SK-N-SH (cell line): Measurements from ENCODE around the gene TKTL1. TPM values are rescaled to one million over a fixed set of nuclear protein-coding genes. Genes with fewer than 3 reads are reported as not detected.

ENCODE experiments used
- CTCF ChIA-PET: fragments of 300-600, 350-600 bp; formaldehyde crosslinking; extraction: SDS; loops from one replicate; lab custom pipeline; 2021; lab: Yijun Ruan, JAX
- POLR2A ChIA-PET: fragments of 350-600 bp; sonication (Branson Sonifier 250); formaldehyde crosslinking; extraction: SDS; loops from one replicate; lab custom pipeline; 2020; ENCODE audit warnings: antibody characterized with exemption, inconsistent platforms; lab: Yijun Ruan, JAX
- DNase-seq: peaks from one replicate; pipeline ENCODE4 v3.0.0; 2012
- H2AFZ ChIP-seq: fragments of 200-600 bp; sonication (generic); 2 replicates; pipeline ENCODE4 v1.8.1; 2016; ENCODE audit warnings: antibody characterized with exemption, mild to moderate bottlenecking, low read depth
- H3F3A ChIP-seq: fragments of 200-600 bp; sonication (generic); replicated peaks from 2 replicates; pipeline ENCODE3; 2016; ENCODE audit warnings: antibody characterized with exemption, mild to moderate bottlenecking; ENCODE audit not compliant: insufficient read depth
- H3K27ac ChIP-seq, 2 experiments: fragments of 200-500 bp in 1 of 2; fragments of 200-600 bp in 1 of 2; sonication (Bioruptor generic) in 1 of 2; sonication (generic), shearing (Covaris generic) in 1 of 2; 2 replicates each; pipeline versions ENCODE4 v1.5.1 to v1.6.1; 2014 to 2016; ENCODE audit warnings: low read depth in 2 of 2, inconsistent platforms in 1 of 2, low read length in 1 of 2, mild to moderate bottlenecking in 1 of 2, mixed read lengths in 1 of 2
- H3K27me3 ChIP-seq: fragments of 200-600 bp; sonication (generic), shearing (Covaris generic); 2 replicates; pipeline ENCODE4 v1.6.1; 2016; ENCODE audit warnings: mixed run types; ENCODE audit not compliant: insufficient read depth
- H3K36me3 ChIP-seq, 2 experiments: fragments of 200-500 bp in 1 of 2; fragments of 200-600 bp in 1 of 2; sonication (Bioruptor generic) in 1 of 2; sonication (generic) in 1 of 2; replicated peaks in 1 of 2; 2 replicates each; pipeline versions ENCODE3 to v1.5.1; 2014 to 2016; ENCODE audit warnings: low read length in 1 of 2, mild to moderate bottlenecking in 1 of 2; ENCODE audit not compliant: insufficient read depth in 2 of 2, control insufficient read depth in 1 of 2
- H3K4me1 ChIP-seq, 2 experiments: fragments of 200-500 bp in 1 of 2; fragments of 200-600 bp in 1 of 2; sonication (Bioruptor generic) in 1 of 2; sonication (generic), shearing (Covaris generic) in 1 of 2; 2 replicates each; pipeline versions ENCODE4 v1.5.1 to v1.6.1; 2014 to 2016; ENCODE audit warnings: low read depth in 1 of 2, low read length in 1 of 2, mixed run types in 1 of 2; ENCODE audit not compliant: insufficient read depth in 2 of 2, control insufficient read depth in 1 of 2
- H3K4me2 ChIP-seq: fragments of 200-600 bp; sonication (generic), shearing (Covaris generic); 2 replicates; pipeline ENCODE4 v1.6.1; 2017; ENCODE audit warnings: mixed run types
- H3K4me3 ChIP-seq, 2 experiments: fragments of 200-500 bp in 1 of 2; fragments of 200-600 bp in 1 of 2; sonication (Bioruptor generic) in 1 of 2; sonication (generic), shearing (Covaris generic) in 1 of 2; 2 replicates each; pipeline versions ENCODE4 v1.5.1 to v1.8.1; 2014 to 2016; ENCODE audit warnings: low read depth in 2 of 2, inconsistent platforms in 1 of 2, low read length in 1 of 2, mild to moderate bottlenecking in 1 of 2, mixed read lengths in 1 of 2, moderate library complexity in 1 of 2
- H3K79me2 ChIP-seq: fragments of 200-600 bp; sonication (generic); 2 replicates; pipeline ENCODE4 v1.8.1; 2017; ENCODE audit warnings: mild to moderate bottlenecking; ENCODE audit not compliant: insufficient read depth
- H3K9ac ChIP-seq: fragments of 200-600 bp; sonication (generic); 2 replicates; pipeline ENCODE4 v1.6.1; 2017; ENCODE audit warnings: mixed run types
- H3K9me2 ChIP-seq: fragments of 200-600 bp; sonication (generic); 2 replicates; pipeline ENCODE4 v1.6.1; 2017; ENCODE audit warnings: mixed run types
- H3K9me3 ChIP-seq: fragments of 200-600 bp; sonication (generic); 2 replicates; pipeline ENCODE4 v1.6.1; 2017; ENCODE audit warnings: mixed run types, mild to moderate bottlenecking, moderate library complexity
- H4K20me1 ChIP-seq: fragments of 200-600 bp; sonication (generic); 2 replicates; pipeline ENCODE4 v1.6.1; 2017; ENCODE audit warnings: mild to moderate bottlenecking, mixed run types; ENCODE audit not compliant: insufficient read depth
- EP300 ChIP-seq, 2 experiments: IDR thresholded peaks; 2 replicates each; pipeline versions ENCODE4 v1.4.0 to v1.6.1; 2012; ENCODE audit warnings: borderline replicate concordance in 1 of 2, low read depth in 1 of 2, low read length in 1 of 2
- EZH2phosphoT487 ChIP-seq: fragments of 200-600 bp; sonication (generic); IDR thresholded peaks from 2 replicates; pipeline ENCODE4 v1.6.1; 2017; ENCODE audit warnings: low read depth, mixed run types, mild to moderate bottlenecking, antibody characterized with exemption, moderate library complexity, borderline replicate concordance
- FOSL2 ChIP-seq: IDR thresholded peaks from 2 replicates; pipeline ENCODE4 v1.4.0; 2012; ENCODE audit warnings: low read depth, mild to moderate bottlenecking, moderate library complexity, borderline replicate concordance
- FOXJ3 ChIP-seq: sonication (generic); formaldehyde crosslinking; IDR thresholded peaks from 2 replicates; pipeline ENCODE4 v1.5.1; 2020; ENCODE audit warnings: mild to moderate bottlenecking, missing genetic modification reagents
- FOXM1 ChIP-seq: IDR thresholded peaks from 2 replicates; pipeline ENCODE4 v1.4.0; 2012; ENCODE audit warnings: low read depth, mild to moderate bottlenecking
- GABPA ChIP-seq: IDR thresholded peaks from 2 replicates; pipeline ENCODE4 v1.4.0; 2012; ENCODE audit warnings: low read depth, mild to moderate bottlenecking
- GATA2 ChIP-seq: sonication (generic); formaldehyde crosslinking; IDR thresholded peaks from 2 replicates; pipeline ENCODE4 v1.5.0; 2020; ENCODE audit warnings: mild to moderate bottlenecking, missing genetic modification reagents
- JUND ChIP-seq: IDR thresholded peaks from 2 replicates; pipeline ENCODE4 v1.4.0; 2012
- MEF2A ChIP-seq: IDR thresholded peaks from 2 replicates; pipeline ENCODE4 v1.4.0; 2012; ENCODE audit warnings: low read depth, borderline replicate concordance
- MXI1 ChIP-seq: IDR thresholded peaks from 2 replicates; pipeline ENCODE4 v1.6.1; 2012; ENCODE audit warnings: mild to moderate bottlenecking, low read depth, low read length, improper control_type of control experiment
- POLR2AphosphoS5 ChIP-seq: IDR thresholded peaks from 2 replicates; pipeline ENCODE4 v1.6.1; 2012; ENCODE audit warnings: low read depth, low read length
- SIN3A ChIP-seq: IDR thresholded peaks from 2 replicates; pipeline ENCODE4 v1.6.1; 2012; ENCODE audit warnings: low read depth, mild to moderate bottlenecking, low read length, moderate library complexity, borderline replicate concordance
- SMC3 ChIP-seq: IDR thresholded peaks from 2 replicates; pipeline ENCODE4 v1.6.1; 2012; ENCODE audit warnings: low read depth, low read length, improper control_type of control experiment
- TCF12 ChIP-seq: IDR thresholded peaks from 2 replicates; pipeline ENCODE4 v1.4.0; 2012
- TEAD4 ChIP-seq: IDR thresholded peaks from 2 replicates; pipeline ENCODE4 v1.4.0; 2012; ENCODE audit warnings: mild to moderate bottlenecking, borderline replicate concordance; ENCODE audit not compliant: insufficient read depth
- YY1 ChIP-seq: IDR thresholded peaks from 2 replicates; pipeline ENCODE4 v1.4.0; 2012; ENCODE audit warnings: low read depth, mild to moderate bottlenecking
- WGBS: methylation state at CpG from one replicate; pipeline ENCODE4 v1.1.6; 2017; ENCODE audit warnings: low lambda C conversion rate; 5-methylcytosine and 5-hydroxymethylcytosine counted together
- polyA plus RNA-seq, 3 experiments: library from polyadenylated mRNA; depleted of rRNA; stranded (reverse); fragments of >200 nt; gene quantifications; 2 replicates each; pipeline ENCODE4 v1.2.3, GENCODE V29; 2012
- TF ChIP-seq, protein P1 (sequence below): fragments of 200-600 bp; sonication (generic); IDR thresholded peaks from 2 replicates; pipeline ENCODE4 v1.6.1; 2017; ENCODE audit warnings: antibody characterized with exemption, mild to moderate bottlenecking, moderate library complexity
- TF ChIP-seq, protein P2 (sequence below): IDR thresholded peaks from 2 replicates; pipeline ENCODE4 v1.6.1; 2012; ENCODE audit warnings: mild to moderate bottlenecking, low read depth, low read length, moderate library complexity
- TF ChIP-seq, protein P3 (sequence below): fragments of 150-350 bp; IDR thresholded peaks from 2 replicates; pipeline ENCODE4 v1.6.1; 2017; ENCODE audit warnings: antibody characterized with exemption, low read length, low read depth, borderline replicate concordance
- TF ChIP-seq, protein P4 (sequence below): IDR thresholded peaks from 2 replicates; pipeline ENCODE4 v1.4.0; 2012; ENCODE audit warnings: low read depth

Gene TKTL1
- polyA plus RNA-seq, 1 of the 3 experiments (the other 2 are of a cell fraction): not detected

DNA sequence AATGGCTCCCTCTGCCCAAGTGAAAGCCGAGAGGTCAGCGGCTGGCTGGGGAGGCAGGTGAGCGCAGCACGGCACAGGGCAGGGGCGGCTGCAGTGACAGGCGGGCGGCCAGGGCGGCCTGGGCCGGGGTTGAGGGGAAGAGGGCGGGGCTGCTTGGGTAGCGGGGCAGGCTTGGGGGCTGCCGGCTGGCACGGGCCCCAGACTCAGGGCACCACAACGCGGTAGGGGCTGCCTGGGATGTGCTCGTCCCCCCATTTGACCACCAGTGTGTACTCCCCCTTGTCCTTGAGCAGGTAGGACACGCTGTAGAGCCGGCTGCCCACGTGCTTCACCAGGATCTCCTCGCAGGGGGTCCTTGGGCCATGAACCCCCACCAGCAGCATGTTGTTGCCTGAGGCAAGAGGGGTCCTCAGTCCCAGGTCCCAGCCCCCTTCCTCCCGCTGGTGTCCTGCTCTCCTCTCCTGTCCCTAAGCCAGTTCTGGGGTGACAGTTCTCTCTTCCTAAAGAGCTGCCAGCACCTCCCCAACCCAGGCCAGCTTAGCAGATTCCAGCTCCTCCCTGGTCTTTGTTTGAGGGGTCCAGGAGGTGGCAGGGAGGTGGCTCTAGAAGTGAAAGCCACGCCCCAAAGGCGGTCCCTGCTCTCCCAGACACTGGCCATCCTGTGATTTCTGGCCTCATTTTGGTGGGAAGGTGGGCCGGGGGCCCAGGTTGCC lies 53.2 kb downstream of the TKTL1 start:
- peaks cover 50% of the 10 kb centered on the region for H3F3A ChIP-seq

DNA sequence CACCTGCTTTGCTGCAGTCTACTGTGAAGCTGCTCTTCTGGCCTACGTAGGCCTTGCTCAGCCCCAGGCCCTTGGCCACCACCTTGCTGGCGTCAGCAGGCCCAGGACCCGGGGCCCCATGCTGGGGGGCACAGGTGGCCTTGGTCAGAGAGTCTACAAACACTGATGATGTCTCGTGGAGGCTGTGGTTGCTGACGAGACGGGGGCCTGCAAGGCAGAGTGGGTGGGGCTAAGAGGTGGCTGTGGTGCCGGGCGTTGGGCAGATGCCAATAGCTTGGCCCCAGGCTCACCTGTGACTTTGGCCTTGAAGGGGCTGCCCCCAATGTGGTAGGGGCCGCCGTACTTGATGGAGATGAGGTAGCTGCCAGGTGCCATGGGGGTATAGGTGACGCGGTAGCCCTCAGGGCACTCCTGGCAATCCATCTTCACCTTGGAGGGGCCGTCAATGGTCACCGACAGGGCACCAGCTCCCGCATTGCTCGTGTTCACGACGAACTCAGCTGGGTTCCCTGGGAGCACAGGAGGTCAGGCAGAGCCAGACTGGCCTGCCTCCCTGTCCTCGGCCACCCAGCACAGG lies 53.9 kb downstream of the TKTL1 start:
- no peaks in the 10 kb centered on the region for H3K9me3 ChIP-seq
- CTCF ChIA-PET: no interaction called here
- no peaks in the 10 kb centered on the region for H3K27me3 ChIP-seq
- H3F3A ChIP-seq: peaks cover 55% of the 10 kb centered on the region
- no peak overlapping the region; a peak in 1 of 4 replicates for H3K27ac ChIP-seq
- TF ChIP-seq JUND (no peak), EP300 (IDR thresholded peaks at IDR 0.05; ENCODE audit: borderline replicate concordance in 1 of 2, low read depth in 1 of 2, low read length in 1 of 2) (no peak), TCF12 (no peak), SIN3A (no peak), SMC3 (no peak), FOSL2 (no peak), MXI1 (no peak), TEAD4 (no peak), FOXM1 (no peak), YY1 (no peak), POLR2AphosphoS5 (no peak), GATA2 (CRISPR knock-in tag) (no peak), GABPA (no peak), EZH2phosphoT487 (no peak), MEF2A (no peak)
- TF ChIP-seq, protein P1, sequence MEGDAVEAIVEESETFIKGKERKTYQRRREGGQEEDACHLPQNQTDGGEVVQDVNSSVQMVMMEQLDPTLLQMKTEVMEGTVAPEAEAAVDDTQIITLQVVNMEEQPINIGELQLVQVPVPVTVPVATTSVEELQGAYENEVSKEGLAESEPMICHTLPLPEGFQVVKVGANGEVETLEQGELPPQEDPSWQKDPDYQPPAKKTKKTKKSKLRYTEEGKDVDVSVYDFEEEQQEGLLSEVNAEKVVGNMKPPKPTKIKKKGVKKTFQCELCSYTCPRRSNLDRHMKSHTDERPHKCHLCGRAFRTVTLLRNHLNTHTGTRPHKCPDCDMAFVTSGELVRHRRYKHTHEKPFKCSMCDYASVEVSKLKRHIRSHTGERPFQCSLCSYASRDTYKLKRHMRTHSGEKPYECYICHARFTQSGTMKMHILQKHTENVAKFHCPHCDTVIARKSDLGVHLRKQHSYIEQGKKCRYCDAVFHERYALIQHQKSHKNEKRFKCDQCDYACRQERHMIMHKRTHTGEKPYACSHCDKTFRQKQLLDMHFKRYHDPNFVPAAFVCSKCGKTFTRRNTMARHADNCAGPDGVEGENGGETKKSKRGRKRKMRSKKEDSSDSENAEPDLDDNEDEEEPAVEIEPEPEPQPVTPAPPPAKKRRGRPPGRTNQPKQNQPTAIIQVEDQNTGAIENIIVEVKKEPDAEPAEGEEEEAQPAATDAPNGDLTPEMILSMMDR: no peak
- TF ChIP-seq, protein P2, sequence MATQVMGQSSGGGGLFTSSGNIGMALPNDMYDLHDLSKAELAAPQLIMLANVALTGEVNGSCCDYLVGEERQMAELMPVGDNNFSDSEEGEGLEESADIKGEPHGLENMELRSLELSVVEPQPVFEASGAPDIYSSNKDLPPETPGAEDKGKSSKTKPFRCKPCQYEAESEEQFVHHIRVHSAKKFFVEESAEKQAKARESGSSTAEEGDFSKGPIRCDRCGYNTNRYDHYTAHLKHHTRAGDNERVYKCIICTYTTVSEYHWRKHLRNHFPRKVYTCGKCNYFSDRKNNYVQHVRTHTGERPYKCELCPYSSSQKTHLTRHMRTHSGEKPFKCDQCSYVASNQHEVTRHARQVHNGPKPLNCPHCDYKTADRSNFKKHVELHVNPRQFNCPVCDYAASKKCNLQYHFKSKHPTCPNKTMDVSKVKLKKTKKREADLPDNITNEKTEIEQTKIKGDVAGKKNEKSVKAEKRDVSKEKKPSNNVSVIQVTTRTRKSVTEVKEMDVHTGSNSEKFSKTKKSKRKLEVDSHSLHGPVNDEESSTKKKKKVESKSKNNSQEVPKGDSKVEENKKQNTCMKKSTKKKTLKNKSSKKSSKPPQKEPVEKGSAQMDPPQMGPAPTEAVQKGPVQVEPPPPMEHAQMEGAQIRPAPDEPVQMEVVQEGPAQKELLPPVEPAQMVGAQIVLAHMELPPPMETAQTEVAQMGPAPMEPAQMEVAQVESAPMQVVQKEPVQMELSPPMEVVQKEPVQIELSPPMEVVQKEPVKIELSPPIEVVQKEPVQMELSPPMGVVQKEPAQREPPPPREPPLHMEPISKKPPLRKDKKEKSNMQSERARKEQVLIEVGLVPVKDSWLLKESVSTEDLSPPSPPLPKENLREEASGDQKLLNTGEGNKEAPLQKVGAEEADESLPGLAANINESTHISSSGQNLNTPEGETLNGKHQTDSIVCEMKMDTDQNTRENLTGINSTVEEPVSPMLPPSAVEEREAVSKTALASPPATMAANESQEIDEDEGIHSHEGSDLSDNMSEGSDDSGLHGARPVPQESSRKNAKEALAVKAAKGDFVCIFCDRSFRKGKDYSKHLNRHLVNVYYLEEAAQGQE: no peak
- TF ChIP-seq, protein P3, sequence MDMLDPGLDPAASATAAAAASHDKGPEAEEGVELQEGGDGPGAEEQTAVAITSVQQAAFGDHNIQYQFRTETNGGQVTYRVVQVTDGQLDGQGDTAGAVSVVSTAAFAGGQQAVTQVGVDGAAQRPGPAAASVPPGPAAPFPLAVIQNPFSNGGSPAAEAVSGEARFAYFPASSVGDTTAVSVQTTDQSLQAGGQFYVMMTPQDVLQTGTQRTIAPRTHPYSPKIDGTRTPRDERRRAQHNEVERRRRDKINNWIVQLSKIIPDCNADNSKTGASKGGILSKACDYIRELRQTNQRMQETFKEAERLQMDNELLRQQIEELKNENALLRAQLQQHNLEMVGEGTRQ: no peak
- TF ChIP-seq, protein P4, sequence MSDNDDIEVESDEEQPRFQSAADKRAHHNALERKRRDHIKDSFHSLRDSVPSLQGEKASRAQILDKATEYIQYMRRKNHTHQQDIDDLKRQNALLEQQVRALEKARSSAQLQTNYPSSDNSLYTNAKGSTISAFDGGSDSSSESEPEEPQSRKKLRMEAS: no peak
- H3K4me2 ChIP-seq: no peak overlapping the region
- no peak overlapping the region for H2AFZ ChIP-seq
- WGBS: 69% methylated on average over 8 of the region's 19 CpGs
- H3K9ac ChIP-seq: no peak overlapping the region
- H3K9me2 ChIP-seq: no peaks in the 10 kb centered on the region
- no peak overlapping the region for H3K4me3 ChIP-seq
- H4K20me1 ChIP-seq: peaks cover 72% of the 10 kb centered on the region
- no peaks in the 10 kb centered on the region for H3K79me2 ChIP-seq
- H3K4me1 ChIP-seq: peaks cover 0 to 5% of the 10 kb centered on the region in 2 experiments; a peak in 1 of 4 replicates
- POLR2A ChIA-PET: no interaction called here
- H3K36me3 ChIP-seq: peaks cover 6 to 51% of the 10 kb centered on the region in 2 experiments
- no peak for DNase-seq

More for the DNA sequence above, 53.2 kb downstream of the TKTL1 start:
- TF ChIP-seq POLR2AphosphoS5 (peak; percentile 11; the same call in 1 of the 2 replicates), FOXJ3 (no peak)
- ChIA-PET POLR2A (no interaction called here), CTCF (no interaction called here)
- no peak overlapping the region for H3K4me3 ChIP-seq
- peaks cover 6 to 50% of the 10 kb centered on the region in 2 experiments for H3K36me3 ChIP-seq
- DNase-seq: no peak
- no peak overlapping the region for H3K27ac ChIP-seq
- no peak overlapping the region for H2AFZ ChIP-seq
- H4K20me1 ChIP-seq: peaks cover 66% of the 10 kb centered on the region
- H3K9ac ChIP-seq: no peak overlapping the region
- H3K9me2 ChIP-seq: no peaks in the 10 kb centered on the region
- WGBS: 69% methylated on average over 3 of the region's 24 CpGs
- H3K4me2 ChIP-seq: no peak overlapping the region
- no peaks in the 10 kb centered on the region for H3K27me3 ChIP-seq
- H3K4me1 ChIP-seq: peaks cover 0 to 5% of the 10 kb centered on the region in 2 experiments; a peak in 1 of 4 replicates
- H3K79me2 ChIP-seq: no peaks in the 10 kb centered on the region
- H3K9me3 ChIP-seq: no peaks in the 10 kb centered on the region
